WI38 (cell line): ENCODE measurements around the gene AADACL4.

Experiments
- H3K4me3 ChIP-seq: 2 replicates; pipeline ENCODE4 v1.5.1; 2011; ENCODE audit warnings: low read depth, mild to moderate bottlenecking, control low read depth, low read length
- CTCF ChIP-seq: IDR thresholded peaks from 2 replicates; pipeline ENCODE4 v1.5.1; 2012; ENCODE audit warnings: low read depth, mild to moderate bottlenecking, control low read depth, low read length

AADACL4 gene

DNA sequence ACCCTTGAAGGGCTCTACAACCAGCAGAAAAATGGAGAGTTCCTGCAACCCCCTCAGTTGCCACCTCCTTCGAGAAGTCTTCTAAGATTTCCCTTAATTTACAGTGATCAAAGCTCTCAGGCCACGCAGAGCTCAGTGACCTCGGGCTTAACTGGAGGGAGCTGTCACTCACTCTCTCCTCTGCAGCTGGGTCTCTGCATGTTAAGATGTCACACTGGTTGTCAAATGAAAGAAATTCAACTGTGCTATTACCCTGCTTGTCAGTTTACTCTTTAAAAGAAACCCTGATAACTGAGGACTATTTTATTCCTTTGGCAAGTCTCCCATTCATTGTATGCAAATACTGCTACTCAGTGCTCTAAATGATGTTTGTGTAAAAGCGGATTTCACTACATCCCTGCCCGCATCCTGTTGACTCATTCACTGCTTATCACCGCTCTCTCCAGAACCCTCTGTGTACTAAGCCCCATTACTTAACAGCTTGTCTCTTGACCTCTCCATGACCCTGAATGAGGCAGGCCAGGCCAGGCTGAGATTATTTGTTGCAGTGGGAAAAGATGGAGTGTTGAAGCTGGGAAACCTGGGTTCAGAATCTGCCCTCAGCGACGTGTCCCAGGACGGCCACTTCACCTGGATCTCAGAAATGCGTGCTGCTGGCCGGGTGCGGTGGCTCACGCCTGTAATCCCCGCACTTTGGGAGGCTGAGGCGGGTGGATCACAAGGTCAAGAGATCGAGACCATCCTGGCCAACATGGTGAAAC, 39.6 kb upstream of the AADACL4 start:
- no peak overlapping the region for H3K4me3 ChIP-seq
- TF ChIP-seq CTCF: no peak

DNA sequence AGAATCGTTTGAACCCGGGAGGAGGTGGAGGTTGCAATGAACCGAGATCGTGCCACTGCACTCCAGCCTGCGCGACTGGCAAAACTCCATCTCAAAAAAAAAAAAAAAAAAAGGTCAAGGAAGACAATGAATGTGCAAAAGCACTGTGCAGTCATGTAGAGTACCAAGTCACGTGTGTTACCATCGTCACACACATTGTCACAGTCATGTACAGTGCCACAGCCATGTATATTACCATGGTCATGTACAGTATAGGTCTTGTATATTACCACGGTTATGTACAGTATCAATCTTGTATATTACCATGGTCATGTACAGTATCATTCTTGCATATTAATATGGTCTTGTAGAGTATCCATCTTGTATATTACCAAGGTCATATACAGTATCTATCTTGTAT, 38.9 kb upstream of the AADACL4 start:
- no peak overlapping the region for H3K4me3 ChIP-seq
- TF ChIP-seq CTCF: no peak

GRCh38 chr1:12607263-12607662, 36.6 kb upstream of the AADACL4 start:
- no peak for TF ChIP-seq CTCF
- H3K4me3 ChIP-seq: no peak overlapping the region

GRCh38 chr1:12608311-12608957, 35.5 kb upstream of the AADACL4 start:
- no peak for TF ChIP-seq CTCF
- no peak overlapping the region for H3K4me3 ChIP-seq

DNA sequence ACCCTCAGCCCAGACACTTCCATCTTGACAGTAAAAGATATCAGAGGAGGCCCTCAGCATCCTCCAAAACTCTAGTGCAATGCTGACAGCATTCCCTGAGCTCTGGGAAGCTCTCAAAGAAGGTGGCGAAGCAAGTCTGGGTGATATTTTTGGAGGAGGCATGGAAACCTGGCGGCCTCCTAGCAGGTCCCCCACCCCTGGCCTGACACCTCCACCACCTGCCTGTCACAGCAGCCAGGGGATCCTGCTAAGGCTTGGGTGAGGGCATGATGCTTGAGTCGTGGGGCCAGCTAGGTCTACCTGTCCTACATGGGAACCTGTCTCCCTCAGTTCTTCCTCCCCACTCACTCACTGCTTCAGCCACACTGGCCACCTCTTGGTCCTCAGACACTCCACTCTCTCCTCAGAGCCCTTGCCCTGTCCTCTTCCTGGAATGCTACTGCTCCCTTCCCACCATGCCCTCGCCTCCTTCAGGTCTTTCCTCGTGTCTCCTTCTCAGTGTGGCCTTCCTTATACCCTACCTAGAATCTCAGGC, 34.3 kb upstream of the AADACL4 start:
- TF ChIP-seq CTCF: no peak
- H3K4me3 ChIP-seq: no peak overlapping the region

DNA sequence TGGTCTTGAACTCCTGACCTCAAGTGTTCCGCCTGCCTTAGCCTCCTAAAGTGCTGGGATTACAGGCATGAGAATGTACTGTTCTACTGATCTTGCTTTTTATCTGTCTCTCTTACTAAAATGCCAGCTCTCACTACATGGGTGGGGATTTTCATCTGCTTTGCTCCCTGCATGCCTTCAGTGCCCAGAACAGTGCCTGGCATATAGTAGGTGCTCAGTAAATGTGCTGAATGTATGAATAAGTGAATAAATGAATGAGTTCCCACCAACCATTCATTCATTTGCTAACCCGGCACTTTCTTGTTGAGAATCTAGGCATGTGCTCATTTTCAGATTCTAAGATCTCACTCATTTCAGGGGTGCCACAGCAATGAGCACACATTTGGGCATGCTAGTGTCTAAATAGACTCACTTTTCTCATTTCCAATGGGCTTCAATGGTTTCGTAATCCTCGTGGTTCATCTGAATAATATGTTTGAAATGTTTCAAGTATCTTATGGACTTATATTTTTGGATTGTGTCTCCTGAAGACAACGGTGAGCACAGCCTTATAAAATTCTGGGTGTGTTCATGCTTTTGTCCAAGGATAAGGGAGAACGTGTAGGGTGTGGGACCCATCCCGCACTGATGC, 33.5 kb upstream of the AADACL4 start:
- no peak overlapping the region for H3K4me3 ChIP-seq
- TF ChIP-seq CTCF: no peak

GRCh38 chr1:12610941-12611340, 32.9 kb upstream of the AADACL4 start:
- no peak overlapping the region for H3K4me3 ChIP-seq
- TF ChIP-seq CTCF: no peak
